ENCODE measurements around the gene ASAH2. TPM values are rescaled to one million over a fixed set of nuclear protein-coding genes. Genes with fewer than 3 reads are reported as not detected.

Gene ASAH2
- total RNA-seq (2014; rRNA removed) (0.75 and 14.0 TPM in 2 replicates), Bru-seq, nascent RNA (percentile 9 among the genes with signal in this experiment), BruChase-seq, experiment 1, labeled RNA remaining after a 6-hour chase (percentile 23 among the genes with signal in this experiment), BruChase-seq, experiment 2, labeled RNA remaining after a 2-hour chase (percentile 37 among the genes with signal in this experiment)
- long read RNA-seq, partial matches to known transcripts = 1 of 2 reads
- long read RNA-seq, other reads (novel, unspliced or antisense) = 1 of 2 reads

DNA sequence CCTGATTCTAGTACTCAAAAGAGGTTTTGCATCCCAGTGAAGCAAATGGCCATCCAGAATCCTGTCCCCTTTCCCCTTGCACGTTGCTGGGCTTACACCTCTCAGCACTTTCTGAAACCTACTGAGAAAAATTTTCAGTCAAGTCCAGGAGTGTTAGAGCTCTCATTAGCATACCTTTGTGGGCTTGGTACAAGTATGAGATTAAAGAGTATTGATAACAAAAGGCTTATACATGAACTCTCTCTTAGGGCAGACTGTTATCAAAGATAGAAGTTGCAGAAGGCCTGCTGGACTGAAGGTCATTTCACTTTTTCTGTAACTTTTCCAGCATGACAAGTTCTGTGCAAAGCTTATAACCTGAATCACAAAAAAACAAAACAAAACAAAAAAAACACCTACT lies at the start of gene ASAH2:
Gene ASAH2, minus strand, starts transcription at position 123 of the 400 bp plus-strand sequence. CDS start 2,906 bp downstream, outside the sequence.
- CTCF ChIA-PET = no interaction called here
- H3K9ac ChIP-seq (ENCODE audit: low read length) = no peak within 1 kb of the TSS

DNA sequence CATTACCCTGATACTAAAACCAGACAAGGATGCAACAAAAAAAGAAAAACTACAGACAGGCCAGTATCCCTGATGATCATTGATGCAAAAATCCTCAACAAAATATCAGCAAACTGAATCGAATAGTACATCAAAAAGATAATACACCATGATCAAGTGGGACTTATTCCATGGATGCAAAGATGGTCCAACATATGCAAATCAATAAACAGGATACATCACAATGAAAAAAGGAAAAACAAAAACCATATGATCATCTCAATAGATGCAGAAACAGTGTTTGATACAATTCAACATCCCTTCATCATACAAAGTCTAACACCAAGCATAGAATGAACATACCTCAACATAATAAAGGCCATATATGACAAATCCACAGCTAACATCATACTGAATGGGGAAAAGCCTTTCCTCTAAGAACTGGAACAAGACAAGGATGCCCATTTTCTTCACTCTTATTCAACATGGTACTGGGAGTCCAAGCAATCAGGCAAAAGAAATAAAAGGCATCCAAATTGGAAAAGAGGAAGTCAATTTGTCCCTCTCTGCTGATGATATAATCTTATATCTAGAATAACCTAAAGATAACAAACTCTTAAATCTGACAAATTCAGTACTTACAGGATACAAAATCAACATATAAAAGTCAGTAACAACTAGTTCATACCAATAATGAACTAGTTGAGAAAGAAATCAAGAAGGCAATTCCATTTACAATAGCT lies 48.8 kb upstream of the ASAH2 start:
- no peaks in the 10 kb centered on the region for H3K9me3 ChIP-seq (ENCODE audit: low read length)
- no peaks in the 10 kb centered on the region for H3K27me3 ChIP-seq (ENCODE audit: low read length)
- H3K4me1 ChIP-seq (ENCODE audit: insufficient read depth, low read length) = peaks cover 11% of the 10 kb centered on the region
- DNase-seq (no peak), ATAC-seq (no peak)
- no peaks in the 10 kb centered on the region for H3K79me2 ChIP-seq (ENCODE audit: low read length)
- no TSS peak for BruUV-seq (replicated peaks)
- H2AFZ ChIP-seq (ENCODE audit: low read length) = no peak overlapping the region
- ChIA-PET POLR2A (ENCODE audit: unreplicated experiment) (no interaction called here), CTCF (no interaction called here)
- H3K4me3 ChIP-seq (ENCODE audit: low read length) = no peak overlapping the region
- H3F3A ChIP-seq (ENCODE audit: low read length, unreplicated experiment) = no peaks in the 10 kb centered on the region
- intact Hi-C loops (cut with micrococcal nuclease) = no loop called here
- no peaks in the 10 kb centered on the region for H4K20me1 ChIP-seq (ENCODE audit: low read length)
- H3K9me2 ChIP-seq (replicated peaks; ENCODE audit: low read length) = no peaks in the 10 kb centered on the region
- H3K36me3 ChIP-seq (ENCODE audit: low read depth, low read length) = no peaks in the 10 kb centered on the region
- no peak overlapping the region for H3K4me2 ChIP-seq (ENCODE audit: low read length)
- H3K9ac ChIP-seq (ENCODE audit: low read length) = no peak overlapping the region
- H3K27ac ChIP-seq (ENCODE audit: low read length) = no peak overlapping the region
- TF ChIP-seq EZH2 (IDR thresholded peaks at IDR 0.05; ENCODE audit: low read length, unreplicated experiment) = no peak
- no peak for TF ChIP-seq CTCF (conservative IDR thresholded peaks at IDR 0.05; ENCODE audit: low read depth, low read length)
- no peak for TF ChIP-seq EZH2phosphoT487 (IDR thresholded peaks at IDR 0.05; ENCODE audit: borderline replicate concordance, low read length)

More for the DNA sequence above, at the start of gene ASAH2:
- no peak within 1 kb of the TSS for H2AFZ ChIP-seq (ENCODE audit: low read length)
- POLR2A ChIA-PET (ENCODE audit: unreplicated experiment) = no interaction called here
- H3K4me3 ChIP-seq (ENCODE audit: low read length) = no peak within 1 kb of the TSS
- H3K4me1 ChIP-seq (ENCODE audit: insufficient read depth, low read length) = no peaks in the 10 kb centered on the region
- H4K20me1 ChIP-seq (ENCODE audit: low read length) = no peaks in the 10 kb centered on the region
- no TSS peak for BruUV-seq (replicated peaks)
- no peak for DNase-seq
- no peak within 1 kb of the TSS for H3K4me2 ChIP-seq (ENCODE audit: low read length)
- no peak within 1 kb of the TSS for H3K27ac ChIP-seq (ENCODE audit: low read length)
- intact Hi-C loops (cut with micrococcal nuclease) = no loop called here
- no peaks in the 10 kb centered on the region for H3K9me2 ChIP-seq (replicated peaks; ENCODE audit: low read length)
- H3K36me3 ChIP-seq (ENCODE audit: low read depth, low read length) = no peaks in the 10 kb centered on the region
- H3K79me2 ChIP-seq (ENCODE audit: low read length) = no peaks in the 10 kb centered on the region
- no peaks in the 10 kb centered on the region for H3F3A ChIP-seq (ENCODE audit: low read length, unreplicated experiment)
- no peaks in the 10 kb centered on the region for H3K9me3 ChIP-seq (ENCODE audit: low read length)
- TF ChIP-seq EZH2 (IDR thresholded peaks at IDR 0.05; ENCODE audit: low read length, unreplicated experiment) (no peak), CTCF (conservative IDR thresholded peaks at IDR 0.05; ENCODE audit: low read depth, low read length) (no peak), EZH2phosphoT487 (IDR thresholded peaks at IDR 0.05; ENCODE audit: borderline replicate concordance, low read length) (no peak)
- no peak for ATAC-seq
- peaks cover 54% of the 10 kb centered on the region for H3K27me3 ChIP-seq (ENCODE audit: low read length)

DNA sequence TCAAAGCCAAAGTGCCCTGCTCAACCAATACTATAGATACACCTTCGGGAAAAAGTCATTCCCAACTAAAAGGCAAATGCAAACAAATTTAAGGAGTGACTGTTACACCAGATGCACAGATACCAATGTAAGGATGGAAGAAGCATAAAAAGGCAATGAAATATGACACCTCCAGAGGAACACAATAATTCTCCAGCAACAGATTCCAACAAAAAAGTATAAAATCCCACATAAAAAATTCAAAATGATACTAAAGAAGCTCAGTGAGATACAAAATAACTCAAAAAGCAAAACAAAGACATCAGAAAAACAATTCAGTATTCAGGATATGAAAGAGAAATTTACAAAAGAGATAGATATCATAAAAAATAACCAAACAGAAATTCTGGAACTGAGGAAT lies 44.1 kb upstream of the ASAH2 start:
- CTCF ChIA-PET = no interaction called here
- no TSS peak for BruUV-seq (replicated peaks)
- no peak for DNase-seq

More for the DNA sequence above, 44.1 kb upstream of the ASAH2 start:
- TF ChIP-seq EZH2phosphoT487 (IDR thresholded peaks at IDR 0.05; ENCODE audit: borderline replicate concordance, low read length) (no peak), EZH2 (IDR thresholded peaks at IDR 0.05; ENCODE audit: low read length, unreplicated experiment) (no peak), CTCF (conservative IDR thresholded peaks at IDR 0.05; ENCODE audit: low read depth, low read length) (no peak)
- H2AFZ ChIP-seq (ENCODE audit: low read length) = no peak overlapping the region
- no peak overlapping the region for H3K4me2 ChIP-seq (ENCODE audit: low read length)
- no peaks in the 10 kb centered on the region for H3F3A ChIP-seq (ENCODE audit: low read length, unreplicated experiment)
- no peak overlapping the region for H3K9ac ChIP-seq (ENCODE audit: low read length)
- no peaks in the 10 kb centered on the region for H3K4me1 ChIP-seq (ENCODE audit: insufficient read depth, low read length)
- H3K27ac ChIP-seq (ENCODE audit: low read length) = no peak overlapping the region
- no peaks in the 10 kb centered on the region for H3K27me3 ChIP-seq (ENCODE audit: low read length)
- intact Hi-C loops (cut with micrococcal nuclease) = no loop called here
- H3K36me3 ChIP-seq (ENCODE audit: low read depth, low read length) = no peaks in the 10 kb centered on the region
- POLR2A ChIA-PET (ENCODE audit: unreplicated experiment) = no interaction called here
- H3K9me2 ChIP-seq (replicated peaks; ENCODE audit: low read length) = no peaks in the 10 kb centered on the region
- ATAC-seq = peak; percentile 65
- H3K9me3 ChIP-seq (ENCODE audit: low read length) = no peaks in the 10 kb centered on the region
- H3K4me3 ChIP-seq (ENCODE audit: low read length) = no peak overlapping the region
- H4K20me1 ChIP-seq (ENCODE audit: low read length) = no peaks in the 10 kb centered on the region
- no peaks in the 10 kb centered on the region for H3K79me2 ChIP-seq (ENCODE audit: low read length)

Data from PC-3 (cell line).